NCI-H2081 (cell line): ENCODE measurements around the gene TBC1D1.
A peak's percentile ranks its signal among the peaks of the same experiment; 100 is the strongest.
"Not testable (repeated sequence)": the region's sequence is repeated elsewhere in the genome, so short reads cannot be mapped to it uniquely, and the experiment has no call there.

ENCODE experiments used
- DNase-seq, 2 experiments: peaks; one replicate each; lab custom pipeline; 2025; lab: John Stamatoyannopoulos, UW

The TBC1D1 gene

GRCh38 chr4:37964734-37965457 is 74.0 kb downstream of the TBC1D1 start:
- DNase-seq: peak in 1 of 2 experiments; percentile 26

- no peak for DNase-seq
These were observed 75.2 kb downstream of the TBC1D1 start for GRCh38 chr4:37966044-37966443.

- no peak for DNase-seq
These were observed 76.9 kb downstream of the TBC1D1 start for GRCh38 chr4:37967736-37968135.

GRCh38 chr4:37968747-37969146 is 77.9 kb downstream of the TBC1D1 start:
- no peak for DNase-seq

GRCh38 chr4:37970702-37971101 is 79.8 kb downstream of the TBC1D1 start:
- peak in 1 of 2 experiments; percentile 12 for DNase-seq

GRCh38 chr4:37971202-37971601 is 80.3 kb downstream of the TBC1D1 start:
- no peak for DNase-seq

- no peak for DNase-seq
These were observed 82.6 kb downstream of the TBC1D1 start for GRCh38 chr4:37973441-37973840.

- not testable (repeated sequence) for DNase-seq
These were observed 84.5 kb downstream of the TBC1D1 start for GRCh38 chr4:37975321-37975822.

- DNase-seq: no peak
These were observed 85.6 kb downstream of the TBC1D1 start for GRCh38 chr4:37976507-37976906.

- peak; percentile 72 to 79 for DNase-seq
These were observed 86.1 kb downstream of the TBC1D1 start for GRCh38 chr4:37976991-37977470.

- peak; percentile 41 to 64 for DNase-seq
These were observed 86.8 kb downstream of the TBC1D1 start for GRCh38 chr4:37977471-37978247.

- peak in 1 of 2 experiments; percentile 32 for DNase-seq
These were observed 87.5 kb downstream of the TBC1D1 start for GRCh38 chr4:37978248-37978924.

- DNase-seq: no peak
These were observed 89.4 kb downstream of the TBC1D1 start for GRCh38 chr4:37980246-37980645.

GRCh38 chr4:37981425-37981824 is 90.5 kb downstream of the TBC1D1 start:
- DNase-seq: peak in 1 of 2 experiments; percentile 30

GRCh38 chr4:37981844-37982720 is 91.2 kb downstream of the TBC1D1 start:
- DNase-seq: peak in 1 of 2 experiments; percentile 47

- DNase-seq: no peak
These were observed 91.9 kb downstream of the TBC1D1 start for GRCh38 chr4:37982736-37983135.

- DNase-seq: no peak
These were observed 93.1 kb downstream of the TBC1D1 start for GRCh38 chr4:37983951-37984350.

- DNase-seq: no peak
These were observed 94.9 kb downstream of the TBC1D1 start for GRCh38 chr4:37985730-37986275.

GRCh38 chr4:37988670-37989069 is 97.8 kb downstream of the TBC1D1 start:
- DNase-seq: no peak

GRCh38 chr4:37989398-37990260 is 98.7 kb downstream of the TBC1D1 start:
- DNase-seq: no peak
